Ishikawa (cell line): ENCODE results near the gene PPIL4.

Source experiments
- CEBPB ChIP-seq: IDR thresholded peaks from 2 replicates; pipeline ENCODE4 v1.6.1; 2012
- CREB1 ChIP-seq: IDR thresholded peaks from 2 replicates; pipeline ENCODE4 v1.6.1; 2012; ENCODE audit warnings: low read depth
- EGR1 ChIP-seq: IDR thresholded peaks from 2 replicates; pipeline ENCODE4 v1.6.1; 2012
- EP300 ChIP-seq: IDR thresholded peaks from 2 replicates; pipeline ENCODE4 v1.6.1; 2012; ENCODE audit warnings: borderline replicate concordance
- FOXM1 ChIP-seq: IDR thresholded peaks from 2 replicates; pipeline ENCODE4 v1.6.1; 2012; ENCODE audit warnings: low read depth, borderline replicate concordance
- NFIC ChIP-seq: IDR thresholded peaks from 2 replicates; pipeline ENCODE4 v1.6.1; 2012
- RAD21 ChIP-seq: IDR thresholded peaks from 2 replicates; pipeline ENCODE4 v1.6.1; 2012; ENCODE audit warnings: low read depth
- TAF1 ChIP-seq: IDR thresholded peaks from 2 replicates; pipeline ENCODE4 v1.6.1; 2012; ENCODE audit warnings: low read depth, mild to moderate bottlenecking
- TCF12 ChIP-seq: IDR thresholded peaks from 2 replicates; pipeline ENCODE4 v1.6.1; 2012; ENCODE audit warnings: low read depth
- TEAD4 ChIP-seq: IDR thresholded peaks from 2 replicates; pipeline ENCODE4 v1.6.1; 2012
- YY1 ChIP-seq: IDR thresholded peaks from 2 replicates; pipeline ENCODE4 v1.6.1; 2012; ENCODE audit warnings: low read depth
- ZBTB7A ChIP-seq: IDR thresholded peaks from 2 replicates; pipeline ENCODE4 v1.6.1; 2012; ENCODE audit warnings: low read depth
- TF ChIP-seq, protein P1 (sequence below): IDR thresholded peaks from 2 replicates; pipeline ENCODE4 v1.6.1; 2012
- TF ChIP-seq, protein P2 (sequence below): IDR thresholded peaks from 2 replicates; pipeline ENCODE4 v1.6.1; 2012
- TF ChIP-seq, protein P3 (sequence below): IDR thresholded peaks from 2 replicates; pipeline ENCODE4 v1.6.1; 2012; ENCODE audit warnings: low read depth, mild to moderate bottlenecking

The PPIL4 gene

DNA sequence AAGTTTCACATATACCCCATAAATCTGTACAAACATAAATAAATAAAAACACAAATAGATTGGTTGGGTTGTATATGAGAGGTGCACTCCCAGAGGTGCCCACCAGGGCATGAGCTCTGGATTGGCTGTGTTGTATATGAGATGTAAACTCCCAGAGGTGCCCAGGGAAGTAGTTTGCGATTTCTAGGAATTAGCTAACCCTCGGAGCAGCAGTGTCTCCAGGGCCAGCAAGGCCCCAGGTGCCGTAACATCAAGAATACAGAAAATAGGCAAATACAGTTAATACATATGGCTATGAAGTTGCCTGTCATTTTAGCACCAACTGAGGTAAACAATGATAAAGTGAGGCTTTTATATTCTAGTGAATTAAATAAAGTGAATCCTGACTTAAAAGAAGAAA, 14.9 kb upstream of the PPIL4 start:
- TF ChIP-seq, protein P1, sequence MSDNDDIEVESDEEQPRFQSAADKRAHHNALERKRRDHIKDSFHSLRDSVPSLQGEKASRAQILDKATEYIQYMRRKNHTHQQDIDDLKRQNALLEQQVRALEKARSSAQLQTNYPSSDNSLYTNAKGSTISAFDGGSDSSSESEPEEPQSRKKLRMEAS: no peak

DNA sequence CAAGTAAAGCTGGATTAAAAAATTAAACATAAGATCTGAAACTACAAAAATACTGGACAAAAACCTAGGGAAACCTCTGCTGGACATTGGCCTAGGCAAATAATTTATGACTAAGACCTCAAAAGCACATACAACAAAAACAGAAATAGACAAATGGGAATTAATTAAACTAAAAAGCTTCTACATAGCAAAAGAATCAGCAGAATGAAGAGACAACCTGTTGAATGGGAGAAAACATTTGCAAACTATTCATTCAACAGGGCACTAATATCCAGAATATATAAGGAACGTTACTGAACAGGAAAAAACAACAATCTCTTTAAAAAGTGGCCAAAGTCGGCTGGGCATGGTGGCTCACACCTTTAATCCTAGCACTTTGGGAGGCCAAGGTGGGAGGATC, 13.5 kb upstream of the PPIL4 start:
- TF ChIP-seq ZBTB7A (no peak), FOXM1 (no peak), NFIC (no peak), TAF1 (no peak), TCF12 (no peak), RAD21 (no peak), EGR1 (no peak), CREB1 (no peak), EP300 (no peak), YY1 (no peak), TEAD4 (no peak), CEBPB (no peak)
- TF ChIP-seq, protein P1: no peak
- TF ChIP-seq, protein P2, sequence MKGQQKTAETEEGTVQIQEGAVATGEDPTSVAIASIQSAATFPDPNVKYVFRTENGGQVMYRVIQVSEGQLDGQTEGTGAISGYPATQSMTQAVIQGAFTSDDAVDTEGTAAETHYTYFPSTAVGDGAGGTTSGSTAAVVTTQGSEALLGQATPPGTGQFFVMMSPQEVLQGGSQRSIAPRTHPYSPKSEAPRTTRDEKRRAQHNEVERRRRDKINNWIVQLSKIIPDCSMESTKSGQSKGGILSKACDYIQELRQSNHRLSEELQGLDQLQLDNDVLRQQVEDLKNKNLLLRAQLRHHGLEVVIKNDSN: no peak
- TF ChIP-seq, protein P3, sequence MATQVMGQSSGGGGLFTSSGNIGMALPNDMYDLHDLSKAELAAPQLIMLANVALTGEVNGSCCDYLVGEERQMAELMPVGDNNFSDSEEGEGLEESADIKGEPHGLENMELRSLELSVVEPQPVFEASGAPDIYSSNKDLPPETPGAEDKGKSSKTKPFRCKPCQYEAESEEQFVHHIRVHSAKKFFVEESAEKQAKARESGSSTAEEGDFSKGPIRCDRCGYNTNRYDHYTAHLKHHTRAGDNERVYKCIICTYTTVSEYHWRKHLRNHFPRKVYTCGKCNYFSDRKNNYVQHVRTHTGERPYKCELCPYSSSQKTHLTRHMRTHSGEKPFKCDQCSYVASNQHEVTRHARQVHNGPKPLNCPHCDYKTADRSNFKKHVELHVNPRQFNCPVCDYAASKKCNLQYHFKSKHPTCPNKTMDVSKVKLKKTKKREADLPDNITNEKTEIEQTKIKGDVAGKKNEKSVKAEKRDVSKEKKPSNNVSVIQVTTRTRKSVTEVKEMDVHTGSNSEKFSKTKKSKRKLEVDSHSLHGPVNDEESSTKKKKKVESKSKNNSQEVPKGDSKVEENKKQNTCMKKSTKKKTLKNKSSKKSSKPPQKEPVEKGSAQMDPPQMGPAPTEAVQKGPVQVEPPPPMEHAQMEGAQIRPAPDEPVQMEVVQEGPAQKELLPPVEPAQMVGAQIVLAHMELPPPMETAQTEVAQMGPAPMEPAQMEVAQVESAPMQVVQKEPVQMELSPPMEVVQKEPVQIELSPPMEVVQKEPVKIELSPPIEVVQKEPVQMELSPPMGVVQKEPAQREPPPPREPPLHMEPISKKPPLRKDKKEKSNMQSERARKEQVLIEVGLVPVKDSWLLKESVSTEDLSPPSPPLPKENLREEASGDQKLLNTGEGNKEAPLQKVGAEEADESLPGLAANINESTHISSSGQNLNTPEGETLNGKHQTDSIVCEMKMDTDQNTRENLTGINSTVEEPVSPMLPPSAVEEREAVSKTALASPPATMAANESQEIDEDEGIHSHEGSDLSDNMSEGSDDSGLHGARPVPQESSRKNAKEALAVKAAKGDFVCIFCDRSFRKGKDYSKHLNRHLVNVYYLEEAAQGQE: no peak

DNA sequence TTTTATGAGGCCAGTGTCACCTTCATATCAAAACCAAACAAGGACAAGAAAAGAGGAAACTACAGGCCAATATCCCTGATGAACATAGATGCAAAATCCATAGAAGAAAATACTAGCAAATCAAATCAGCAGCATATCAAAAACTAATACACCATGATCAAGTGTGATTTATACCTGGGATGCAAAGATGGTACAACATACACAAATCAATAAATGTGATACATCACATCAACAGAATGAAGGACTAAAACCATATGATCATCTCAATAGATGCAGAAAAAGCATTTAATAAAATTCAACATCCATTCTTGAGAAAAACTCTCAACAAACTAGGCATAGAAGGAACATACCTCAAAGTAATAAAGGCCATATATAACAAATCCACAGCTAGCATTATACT, 12.2 kb upstream of the PPIL4 start:
- TF ChIP-seq NFIC: no peak
- TF ChIP-seq EP300: no peak
- no peak for TF ChIP-seq FOXM1
- TF ChIP-seq CEBPB: no peak
- TF ChIP-seq, protein P3: no peak
- TF ChIP-seq YY1: no peak
- no peak for TF ChIP-seq RAD21
- TF ChIP-seq, protein P1: no peak
- no peak for TF ChIP-seq TEAD4
- TF ChIP-seq EGR1: no peak
- no peak for TF ChIP-seq TCF12
- TF ChIP-seq ZBTB7A: no peak
- no peak for TF ChIP-seq CREB1
- TF ChIP-seq TAF1: no peak
- TF ChIP-seq, protein P2: no peak

DNA sequence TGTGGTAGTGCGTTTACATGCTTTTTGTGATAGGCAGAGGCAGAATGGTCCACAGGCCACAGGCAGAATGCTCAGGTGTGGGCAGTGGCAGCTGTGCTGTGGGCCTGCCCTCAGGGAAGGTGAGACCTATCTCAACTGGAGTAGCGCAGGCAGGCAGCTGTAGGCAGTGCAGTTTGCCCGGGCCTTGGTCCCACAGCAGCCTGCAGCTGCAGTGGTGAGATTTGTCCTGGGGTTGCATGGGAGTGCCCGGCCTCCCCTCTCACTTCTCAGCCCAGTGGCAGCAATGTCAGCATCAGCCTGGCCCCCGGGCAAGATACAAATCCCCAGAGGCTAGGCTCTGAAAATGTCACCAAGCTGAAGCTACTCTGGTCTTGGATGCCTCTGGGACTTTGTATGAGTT, 6.1 kb upstream of the PPIL4 start:
- no peak for TF ChIP-seq YY1
- TF ChIP-seq CEBPB: no peak
- TF ChIP-seq FOXM1: no peak
- TF ChIP-seq ZBTB7A: no peak
- no peak for TF ChIP-seq TAF1
- TF ChIP-seq CREB1: no peak
- TF ChIP-seq TEAD4: no peak
- TF ChIP-seq, protein P3: no peak
- TF ChIP-seq EP300: no peak
- TF ChIP-seq, protein P1: no peak
- TF ChIP-seq EGR1: no peak
- TF ChIP-seq, protein P2: no peak
- no peak for TF ChIP-seq NFIC
- no peak for TF ChIP-seq TCF12
- TF ChIP-seq RAD21: no peak
